Inferior parietal cortex (tissue), 1 donor: ENCODE data around the gene TNFRSF14.
"Not testable (repeated sequence)": the region's sequence is repeated elsewhere in the genome, so short reads cannot be mapped to it uniquely, and the experiment has no call there.

Experiments
- DNase-seq: peaks from one replicate; pipeline ENCODE4 v3.0.0-alpha.2; 2016; ENCODE audit errors: extremely low spot score

TNFRSF14 gene

DNA sequence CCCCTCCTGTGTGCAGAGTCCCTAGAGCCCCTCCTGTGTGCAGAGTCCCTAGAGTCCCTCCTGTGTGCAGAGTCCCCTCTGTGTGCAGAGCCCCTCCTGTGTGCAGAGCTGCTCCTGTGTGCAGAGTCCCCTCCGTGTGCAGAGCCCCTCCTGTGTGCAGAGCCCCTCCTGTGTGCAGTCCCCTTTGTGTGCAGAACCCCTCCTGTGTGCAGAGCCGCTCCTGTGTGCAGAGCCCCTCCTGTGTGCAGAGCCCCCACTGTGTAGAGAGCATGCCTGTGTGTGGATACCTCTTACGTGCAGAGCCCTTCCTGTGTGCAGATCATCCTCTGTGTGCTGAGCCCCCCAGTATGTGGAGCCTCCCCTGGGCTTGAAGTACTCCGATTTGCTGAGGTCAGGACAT, 17.8 kb upstream of the TNFRSF14 start:
- DNase-seq, result no peak

DNA sequence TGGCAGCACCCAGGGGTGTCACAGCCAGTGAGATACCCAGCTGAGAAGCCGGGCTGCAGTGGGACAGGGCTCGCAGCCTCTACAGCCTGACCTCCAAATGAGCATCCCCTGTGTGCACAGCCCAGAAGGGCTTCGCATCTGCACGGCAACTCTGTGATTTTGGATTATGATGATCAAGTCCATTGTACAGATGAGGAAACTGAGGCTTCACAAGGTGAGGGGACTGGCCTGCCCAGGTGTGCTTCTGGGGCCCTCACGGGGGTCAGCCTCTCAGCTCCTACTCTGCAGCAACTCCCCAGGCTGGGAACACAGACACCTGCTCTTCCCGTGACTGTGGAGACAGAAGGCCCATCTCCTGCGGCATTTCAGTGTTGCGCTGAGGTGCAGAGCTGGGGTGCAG, 17.3 kb upstream of the TNFRSF14 start:
- DNase-seq, result no peak

DNA sequence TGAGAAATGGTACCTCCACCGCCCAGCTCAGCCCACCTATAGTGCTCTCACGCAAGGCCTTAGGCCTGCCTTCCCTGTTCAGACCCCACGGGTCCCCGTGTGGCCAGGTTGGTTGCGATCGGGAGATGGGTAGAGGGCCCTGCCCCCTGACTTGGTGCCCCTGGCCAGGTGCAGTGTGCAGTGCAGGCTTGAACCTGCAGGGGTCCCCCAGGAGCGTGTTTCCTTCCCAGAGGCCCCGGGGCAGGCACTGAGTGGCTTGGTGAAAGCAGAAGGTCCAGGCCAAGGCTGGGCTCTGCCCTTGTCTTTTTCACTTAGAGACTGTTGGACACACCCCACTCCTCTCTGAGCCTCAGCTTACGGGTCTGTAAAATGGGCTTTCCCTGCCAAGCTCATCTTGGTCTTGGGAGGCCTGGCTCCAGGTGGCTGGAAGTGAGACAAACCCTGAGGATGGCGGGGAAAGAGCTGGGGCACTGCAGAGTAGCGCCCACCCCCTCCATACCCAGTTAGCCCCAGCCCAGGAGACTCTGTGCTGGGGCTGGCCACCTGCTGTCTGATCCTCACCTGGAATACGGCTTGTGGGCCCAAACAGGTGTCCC, 16.8 kb upstream of the TNFRSF14 start:
- DNase-seq, result no peak

DNA sequence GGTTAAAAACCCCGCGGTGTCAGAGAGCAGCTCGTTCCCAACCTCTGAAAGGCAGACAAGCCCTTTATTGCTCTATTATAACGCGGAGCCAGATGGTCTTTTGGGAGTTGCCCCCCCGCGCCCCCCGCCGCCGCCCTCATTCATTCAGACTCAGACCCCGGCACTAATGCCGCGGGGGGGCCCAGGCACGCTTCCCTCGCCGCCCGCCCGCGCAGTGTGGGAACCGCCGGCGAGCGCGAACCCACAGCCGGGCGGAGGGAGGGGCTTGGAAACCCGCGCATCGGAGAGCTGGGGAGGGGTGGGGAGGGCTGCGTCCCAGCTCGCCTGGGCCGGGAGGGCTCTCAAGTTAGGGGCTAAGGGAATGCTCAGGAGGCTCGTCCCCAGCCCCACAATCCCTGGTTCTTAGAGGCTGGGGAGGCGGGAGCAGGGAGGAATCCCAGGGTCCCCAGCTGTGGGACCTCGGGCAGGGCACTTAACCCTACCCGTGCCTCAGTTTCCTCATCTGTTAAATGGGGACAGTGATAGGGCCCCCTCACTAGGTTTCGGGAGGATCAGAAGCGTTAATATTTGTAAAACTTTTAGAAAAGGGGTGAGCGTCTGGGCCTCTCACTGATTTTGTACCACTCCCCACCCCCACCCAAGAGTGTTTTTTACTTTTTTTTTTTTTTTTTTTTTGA, 15.2 kb upstream of the TNFRSF14 start:
- DNase-seq, result no peak

DNA sequence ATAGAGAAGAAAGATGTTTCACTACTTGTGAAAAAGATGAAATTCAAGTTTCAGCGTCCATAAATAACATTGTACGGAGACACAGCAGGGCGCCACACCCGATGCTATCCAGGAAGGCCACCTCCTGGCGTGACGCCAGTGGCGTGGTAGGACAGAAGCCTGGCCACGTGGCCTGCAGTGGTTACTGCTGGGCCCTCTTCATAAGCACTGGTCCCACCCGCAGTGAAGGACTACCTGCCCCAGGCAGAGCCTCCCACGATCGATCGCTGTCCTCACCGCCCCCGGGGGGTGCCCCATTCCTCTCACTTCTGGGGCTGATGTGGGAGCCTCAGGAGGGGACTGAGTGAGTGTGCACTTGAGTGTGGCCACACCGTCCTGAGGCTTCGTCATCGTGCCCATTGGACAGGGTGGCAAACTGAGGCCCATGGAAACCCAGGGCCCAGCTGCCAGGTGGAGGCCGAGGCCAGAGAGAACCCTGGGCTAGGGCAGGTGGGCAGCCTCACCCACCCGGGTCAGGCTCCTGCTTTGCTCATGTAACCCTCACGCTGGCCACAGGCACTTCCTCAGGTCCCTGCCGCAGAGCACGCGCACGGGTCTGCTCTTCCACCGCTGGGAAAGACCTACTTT, 14.4 kb upstream of the TNFRSF14 start:
- peak; percentile 23 for DNase-seq

DNA sequence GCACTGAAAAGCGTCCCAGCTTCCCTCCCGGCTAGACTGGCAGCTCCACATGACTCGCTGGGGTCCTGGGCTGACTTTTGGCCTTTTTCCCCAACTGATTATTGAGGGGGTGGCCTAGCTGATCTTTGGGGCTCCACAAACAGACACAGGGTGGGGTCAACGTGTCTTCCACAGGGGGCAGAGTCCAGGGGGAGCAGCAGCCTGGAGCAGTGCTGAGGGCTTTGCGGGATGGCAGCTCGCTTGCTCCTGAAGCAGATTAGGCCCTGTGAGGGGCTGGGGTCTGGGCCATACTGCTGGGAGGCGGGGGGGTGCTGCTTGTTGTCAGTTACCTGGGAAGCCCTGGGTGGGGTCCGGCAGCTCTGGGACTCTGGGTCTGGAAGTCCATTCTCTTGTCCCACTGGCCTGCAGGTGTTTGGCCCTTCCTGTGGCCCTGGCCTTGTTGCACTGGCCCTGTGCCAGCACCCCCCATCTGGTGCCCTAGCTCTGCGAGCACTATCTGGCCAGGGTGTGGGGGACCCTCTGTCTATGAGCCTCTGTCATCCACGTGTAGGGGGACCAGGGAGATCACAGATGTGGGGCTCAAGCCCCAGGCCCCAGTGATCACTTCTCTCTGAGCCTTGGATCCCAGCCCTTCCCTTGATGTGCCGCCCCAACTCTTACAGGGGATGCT, 13.8 kb upstream of the TNFRSF14 start:
- no peak for DNase-seq

DNA sequence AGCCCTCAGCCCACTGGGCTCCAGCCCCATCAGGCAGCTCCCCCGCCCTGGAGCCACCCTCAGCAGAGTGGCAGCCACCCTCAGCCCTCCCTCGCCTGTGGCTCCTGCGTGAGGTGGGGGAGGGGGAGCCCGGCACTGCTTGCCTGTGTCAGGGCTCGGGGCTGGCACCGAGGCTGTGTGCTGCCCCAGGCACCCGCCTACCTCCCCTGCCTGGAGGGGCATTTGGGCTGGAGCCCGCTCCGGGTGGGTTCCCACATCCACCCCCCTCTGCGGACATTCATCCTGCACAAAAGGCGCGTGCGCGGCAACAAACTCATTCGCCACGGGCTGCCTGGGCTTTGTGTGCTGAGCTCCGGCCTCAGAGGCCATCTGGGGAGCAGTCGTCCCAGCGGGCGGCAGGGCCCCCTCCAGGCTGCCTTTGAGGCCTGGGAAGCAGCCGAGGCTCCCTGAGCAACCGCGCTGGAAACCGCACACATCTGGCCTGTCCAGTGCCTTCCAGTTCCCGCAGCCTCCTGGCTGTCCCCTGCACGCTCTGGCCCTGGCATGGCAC, 12.6 kb upstream of the TNFRSF14 start:
- peak; percentile 43 for DNase-seq

DNA sequence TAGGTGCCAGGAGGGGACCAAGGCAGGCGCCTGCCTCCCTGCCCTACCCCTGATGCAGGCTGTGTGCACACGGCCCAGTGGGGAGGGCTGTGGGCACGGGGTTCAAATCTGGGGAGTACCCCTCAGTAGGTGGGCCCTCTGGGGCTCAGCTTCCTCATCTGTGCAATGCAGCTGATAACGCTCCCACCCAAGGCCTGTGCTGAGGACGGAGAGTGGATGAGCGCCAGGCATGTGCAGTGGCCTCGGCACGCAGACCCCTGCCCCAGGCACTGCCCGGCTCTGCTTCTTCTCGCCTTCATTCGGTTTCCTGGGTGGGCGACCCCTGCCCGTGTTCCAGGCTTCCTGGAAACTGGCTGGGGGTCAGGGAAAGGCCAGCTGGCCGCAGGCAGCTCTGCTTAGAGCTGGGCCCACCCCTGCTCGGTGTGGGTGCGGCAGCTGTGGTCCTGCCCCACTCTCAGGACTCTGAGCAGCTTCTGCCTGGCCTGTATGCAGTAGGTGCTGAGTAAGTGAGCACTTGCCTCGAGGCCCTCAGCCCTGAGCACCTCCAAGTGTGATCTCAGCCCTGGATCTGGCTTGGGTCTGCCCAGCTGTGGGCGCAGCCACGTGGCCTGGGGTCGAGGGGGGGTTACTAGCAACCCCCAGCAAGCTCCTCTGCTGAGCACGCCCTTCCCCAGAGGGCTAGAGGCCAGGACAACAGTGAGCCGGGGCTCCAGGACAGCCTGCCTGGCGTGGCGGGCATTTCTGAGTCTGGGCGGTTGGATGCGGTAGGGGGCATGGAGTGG, 11.9 kb upstream of the TNFRSF14 start:
- DNase-seq, result no peak

DNA sequence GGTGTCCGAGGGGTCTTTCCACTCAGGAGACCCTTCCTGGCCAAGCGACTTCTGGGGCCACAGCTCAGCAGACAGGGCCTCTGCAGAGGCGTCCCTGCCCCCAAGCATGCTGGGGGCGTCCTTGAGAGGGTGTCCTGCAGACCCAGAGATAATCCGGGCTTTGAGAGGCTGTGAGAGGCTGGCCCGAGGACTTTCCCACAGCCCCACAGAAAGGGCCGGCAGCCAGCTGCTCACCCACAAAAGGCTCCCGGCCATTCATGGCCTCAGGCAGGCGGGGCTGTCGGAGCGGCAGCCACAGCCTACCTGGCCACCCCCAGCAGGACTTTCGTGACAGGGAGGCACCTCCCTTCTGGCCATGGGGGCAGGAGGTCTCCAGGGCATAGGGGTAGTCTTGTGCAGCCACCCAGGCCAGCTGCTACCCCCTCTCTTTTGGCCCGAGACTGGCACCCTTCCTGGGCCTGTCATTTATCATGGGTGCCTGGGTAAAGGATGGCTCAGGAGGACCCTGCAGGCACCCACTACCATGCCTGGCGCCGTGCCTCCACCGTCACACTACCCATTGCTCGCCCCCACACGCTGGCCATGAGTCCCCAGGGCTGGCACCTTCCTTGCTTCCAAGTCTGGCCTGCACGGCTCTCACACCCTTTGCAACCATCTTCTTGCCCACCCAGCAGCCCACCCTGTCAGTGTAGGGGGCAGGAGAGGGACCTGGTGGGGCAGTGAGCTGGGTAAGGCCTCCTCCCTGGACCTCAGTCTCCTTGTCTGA, 11.1 kb upstream of the TNFRSF14 start:
- DNase-seq, result no peak

DNA sequence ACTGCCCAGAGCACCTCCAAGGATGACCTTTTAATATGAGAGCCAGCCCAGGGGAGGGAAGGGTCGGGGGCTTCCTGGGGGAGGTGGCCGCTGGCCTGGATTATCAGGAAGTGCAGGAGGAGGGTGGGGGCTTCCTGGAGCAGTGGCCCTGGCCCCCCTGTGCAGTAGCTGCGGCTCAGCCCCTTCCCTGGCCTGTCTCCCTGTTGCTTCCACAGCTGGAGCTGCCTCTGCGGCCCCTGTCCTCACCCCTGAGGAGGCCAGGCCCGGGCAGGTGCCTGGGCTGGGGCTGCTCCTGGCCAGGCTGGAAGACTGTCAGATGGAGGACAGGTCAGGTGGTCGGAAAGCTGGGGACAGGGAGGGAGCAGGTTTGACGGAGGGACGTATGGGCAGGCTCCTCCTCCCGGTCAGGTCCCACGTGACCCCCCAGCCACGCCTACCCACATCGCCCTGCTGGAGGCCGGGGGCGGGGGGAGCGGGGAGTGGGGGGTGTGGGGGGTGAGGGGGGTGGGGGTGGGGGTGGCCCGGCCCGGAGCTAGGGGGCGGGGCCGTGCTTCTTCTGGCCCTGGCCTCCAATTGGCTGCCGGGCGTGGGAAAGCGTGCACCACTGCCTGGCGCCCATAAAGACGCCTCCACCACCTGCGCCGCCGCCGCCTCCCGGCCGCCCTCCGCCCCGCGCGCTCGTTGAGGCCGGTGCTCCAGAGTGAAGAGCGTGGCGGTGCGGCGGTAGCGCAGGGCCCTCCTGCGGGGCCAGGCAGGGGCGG, 10.2 kb upstream of the TNFRSF14 start:
- peak; percentile 58 for DNase-seq

DNA sequence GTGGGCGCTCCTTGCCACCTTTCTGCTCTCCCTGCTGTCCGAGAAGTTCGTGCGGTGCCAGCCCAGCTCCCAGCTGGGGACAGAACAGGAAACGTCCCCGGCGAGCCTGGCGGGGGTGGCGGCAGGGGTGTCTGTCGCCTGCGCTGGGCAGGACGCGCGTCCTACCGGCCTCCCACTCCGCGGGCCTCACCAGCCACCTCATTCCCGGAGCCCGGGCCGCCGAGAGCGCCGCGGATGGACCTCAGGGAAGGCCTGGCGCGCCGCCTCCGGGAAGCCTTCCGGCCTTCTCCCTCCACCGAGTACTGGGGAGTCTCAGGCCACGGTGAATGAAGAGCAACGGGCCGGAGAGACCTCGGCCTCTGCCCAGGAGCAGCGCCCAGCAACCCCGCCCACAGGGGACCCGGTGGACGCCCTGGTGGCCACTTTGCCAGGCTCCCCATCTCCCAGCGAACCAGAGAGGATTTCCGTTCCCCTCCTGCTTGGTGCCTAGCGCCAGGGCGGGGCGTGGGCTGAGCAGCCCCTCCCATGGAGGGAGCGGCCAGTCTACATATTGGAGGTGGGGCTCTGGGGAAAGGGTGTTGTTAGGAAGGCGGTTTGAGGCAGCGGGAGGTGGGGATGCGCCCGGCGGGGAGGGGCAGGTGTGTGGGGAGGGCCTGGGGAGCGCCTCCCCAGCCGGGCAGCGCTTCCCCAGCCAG, 9.5 kb upstream of the TNFRSF14 start:
- DNase-seq, result peak; percentile 53

DNA sequence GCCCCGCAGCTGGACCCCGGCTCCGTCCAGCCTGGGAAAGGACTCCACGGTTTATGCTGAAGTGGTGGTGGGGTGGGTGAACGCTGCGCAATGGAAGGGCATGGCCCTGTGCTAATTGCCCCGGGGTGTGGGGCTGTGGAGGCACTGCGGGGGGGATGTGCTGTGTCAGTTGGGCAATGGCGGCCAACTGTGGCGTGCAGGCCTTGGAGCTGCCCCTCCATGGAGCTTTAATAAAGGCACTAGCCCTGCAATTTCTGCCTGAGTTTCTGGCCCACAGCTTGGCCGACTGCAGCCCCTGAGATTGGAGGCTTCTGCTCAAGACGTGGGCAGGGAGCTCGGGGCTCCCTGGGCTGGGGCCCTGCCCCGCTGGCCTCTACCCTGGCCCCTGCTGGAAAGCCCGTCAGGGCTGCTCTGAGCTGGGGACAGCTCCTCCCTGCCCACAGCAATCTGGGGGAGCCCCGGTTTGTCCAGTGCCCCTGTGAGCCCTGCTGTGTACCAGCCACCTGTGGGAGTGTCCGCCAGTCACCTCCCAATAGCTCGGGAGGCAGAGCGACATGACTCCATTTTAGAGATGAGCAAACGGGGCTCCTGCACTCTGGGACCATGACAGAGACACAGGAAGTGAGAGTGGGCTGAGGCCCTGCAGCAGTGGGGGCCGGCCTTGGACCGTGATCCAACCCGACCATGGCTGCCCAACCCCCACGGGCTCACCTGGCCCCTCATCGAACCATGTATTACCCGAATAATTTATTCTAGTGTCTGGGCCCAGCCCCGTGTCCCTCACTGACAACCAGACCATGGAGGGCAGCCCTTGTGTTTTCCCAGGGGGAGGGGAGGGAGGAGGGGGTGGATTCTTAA, 8.7 kb upstream of the TNFRSF14 start:
- no peak for DNase-seq

DNA sequence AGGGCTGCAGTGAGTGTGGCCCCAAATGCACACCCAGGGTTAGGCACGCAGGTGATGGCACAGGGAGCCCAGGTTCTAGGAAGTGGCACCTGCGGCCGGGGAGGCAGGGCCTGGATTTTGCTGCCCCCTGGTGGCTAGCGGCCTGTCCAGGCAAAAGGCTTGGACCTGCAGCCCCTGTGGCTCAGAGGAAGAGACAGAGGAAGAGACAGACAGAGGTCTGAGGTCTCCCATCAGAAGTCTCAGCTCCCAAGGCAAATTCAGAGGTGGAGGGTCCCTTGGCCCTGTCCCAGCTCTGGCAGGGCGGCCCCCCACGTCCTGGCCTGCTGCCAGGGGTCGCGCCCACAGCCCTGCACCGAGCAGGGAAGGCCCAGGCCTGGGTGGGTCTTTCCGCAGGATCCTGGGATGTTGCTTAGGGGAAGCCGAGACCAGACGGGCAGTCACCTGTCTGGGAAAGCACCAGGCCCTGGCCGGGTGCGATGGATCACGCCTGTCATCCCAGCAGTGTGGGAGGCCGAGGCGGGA, 8.0 kb upstream of the TNFRSF14 start:
- DNase-seq, result peak; percentile 78

DNA sequence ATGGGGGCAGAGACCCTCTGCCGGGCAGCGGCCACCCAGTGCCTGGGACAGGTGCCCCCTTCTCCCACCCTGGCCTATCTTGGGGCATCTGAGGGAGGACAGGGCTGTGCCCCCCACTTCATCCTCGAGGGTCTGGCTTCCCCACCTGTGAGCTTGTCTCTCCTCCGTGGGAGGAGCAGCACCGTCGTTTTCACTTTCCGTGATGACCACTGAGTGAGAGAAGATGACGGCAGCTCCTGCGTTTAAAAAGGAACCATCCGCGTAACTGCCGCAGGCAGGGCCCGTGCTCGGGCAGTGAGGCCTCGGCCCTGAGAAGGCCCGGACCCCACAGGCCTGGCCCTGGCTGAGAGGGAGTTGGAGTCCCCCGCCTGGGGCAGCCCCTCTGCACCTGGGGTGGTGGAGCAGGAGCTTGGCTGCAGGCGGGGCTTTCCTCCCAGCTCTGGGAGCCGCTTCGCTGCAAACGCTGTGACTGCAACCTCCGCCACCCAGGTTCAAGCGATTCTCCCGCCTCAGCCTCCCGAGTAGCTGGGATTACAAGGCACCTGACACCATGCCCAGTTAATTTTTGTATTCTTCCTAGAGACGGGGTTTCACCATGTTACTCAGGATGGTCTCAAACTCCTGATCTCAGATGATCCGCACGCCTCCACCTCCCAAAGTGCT, 6.7 kb upstream of the TNFRSF14 start:
- DNase-seq, result not testable (repeated sequence)

DNA sequence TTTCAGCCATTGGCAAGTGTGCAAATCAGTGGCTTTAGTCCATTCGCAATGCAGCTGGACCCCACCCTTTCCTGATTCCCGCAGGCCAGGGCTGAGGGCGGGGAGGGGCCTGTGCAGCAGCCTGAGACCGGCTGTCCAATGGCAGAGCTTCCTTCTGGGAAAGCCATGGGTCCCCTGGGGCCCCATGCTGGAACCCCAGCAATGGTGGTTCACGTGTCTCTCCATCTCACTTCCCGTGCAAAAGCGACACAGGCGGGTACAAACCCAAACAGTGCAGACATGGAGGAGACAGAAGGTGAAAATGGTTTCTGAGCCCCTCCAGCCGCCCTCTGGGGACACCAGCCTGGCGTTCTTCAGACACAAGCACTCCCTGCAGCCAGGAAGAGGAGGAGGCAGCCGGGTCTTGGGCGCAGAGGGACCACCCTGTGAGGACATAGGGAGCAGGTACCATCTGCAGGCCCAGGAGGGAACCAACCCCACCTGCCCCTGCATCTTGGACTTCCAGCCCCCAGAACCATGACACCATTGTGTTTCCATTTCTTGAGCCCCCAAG, 5.8 kb upstream of the TNFRSF14 start:
- DNase-seq, result not testable (repeated sequence)

DNA sequence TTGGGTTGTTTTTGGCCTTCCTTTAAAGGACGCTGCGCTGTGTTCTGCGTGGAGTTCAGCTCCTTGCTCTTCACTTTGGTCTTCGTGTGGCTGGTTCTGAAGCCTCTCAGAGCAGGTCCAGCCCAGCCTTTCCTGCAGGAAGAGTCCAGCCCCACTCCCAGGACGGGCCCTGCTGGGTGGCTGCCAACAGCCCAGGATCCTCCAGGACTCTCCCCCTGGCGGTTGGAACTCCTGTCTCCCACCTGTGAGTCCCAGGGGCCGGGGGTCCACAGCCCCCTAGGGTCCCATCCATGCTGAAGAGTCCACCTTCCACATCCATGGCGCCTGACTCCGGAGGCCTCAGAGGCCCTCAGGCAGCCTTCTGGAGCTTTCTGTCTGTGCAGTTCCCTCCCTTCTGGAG, 4.6 kb upstream of the TNFRSF14 start:
- not testable (repeated sequence) for DNase-seq

DNA sequence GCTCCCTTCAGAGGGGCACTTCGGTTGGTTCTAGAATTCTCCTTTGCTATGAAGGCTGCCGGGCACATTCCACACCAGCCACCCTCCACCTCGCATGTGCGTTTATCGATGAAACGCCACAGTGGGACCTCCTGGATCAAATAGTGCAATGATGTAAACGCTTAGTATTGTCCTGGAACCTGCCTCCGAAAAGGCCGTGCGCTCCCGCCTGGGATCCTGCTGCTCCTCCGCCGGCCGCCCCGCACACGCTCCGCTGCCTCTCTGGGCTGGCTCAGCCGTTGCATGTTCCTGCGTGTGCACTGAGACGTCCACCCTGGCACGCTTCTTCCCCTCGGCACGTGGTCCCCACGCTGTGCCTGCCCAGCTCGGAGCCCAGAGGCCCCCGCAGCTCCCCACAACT, 4.0 kb upstream of the TNFRSF14 start:
- DNase-seq, result no peak
